Measurements from ENCODE around the gene FMO1. TPM values are rescaled to one million over a fixed set of nuclear protein-coding genes. Genes with fewer than 3 reads are reported as not detected.

The FMO1 gene
- total RNA-seq, 1 experiment from 2014 or later: not detected

- H4K20me1 ChIP-seq (ENCODE audit: insufficient read depth): no peaks in the 10 kb centered on the region
- ATAC-seq: no peak
- H3K4me2 ChIP-seq (ENCODE audit: low read length): no peak overlapping the region
- H2AFZ ChIP-seq (ENCODE audit: low read depth, low read length, poor library complexity, severe bottlenecking): no peak overlapping the region
- peaks cover 7 to 12% of the 10 kb centered on the region in 2 experiments; a peak in 3 of 4 replicates for H3K4me1 ChIP-seq (ENCODE audit: control insufficient read depth in 1 of 2, insufficient read depth in 2 of 2, low read length in 2 of 2)
- H3K27ac ChIP-seq (ENCODE audit: low read depth, low read length): no peak overlapping the region
- no peaks in the 10 kb centered on the region for H3K9me2 ChIP-seq (ENCODE audit: insufficient read depth)
- ChIA-PET CTCF (no interaction called here), RAD21 (ENCODE audit: low non-redundant PET in 1 of 2, low total read pairs in 2 of 2, uncharacterized antibody in 2 of 2, unreplicated experiment in 2 of 2) (no interaction called here), POLR2A (no interaction called here)
- H3K27me3 ChIP-seq (ENCODE audit: insufficient read depth, low read length): no peaks in the 10 kb centered on the region
- DNase-seq (ENCODE audit: low read depth, low spot score): no peak
- no peaks in the 10 kb centered on the region for H3K79me2 ChIP-seq (ENCODE audit: insufficient read depth, low read length)
- no peaks in the 10 kb centered on the region for H3K9me3 ChIP-seq (ENCODE audit: control insufficient read depth in 1 of 2, insufficient read depth in 1 of 2, low read depth in 1 of 2, low read length in 2 of 2)
- BruUV-seq (replicated peaks): no TSS peak
- no peak for TF ChIP-seq EZH2phosphoT487 (IDR thresholded peaks at IDR 0.05; ENCODE audit: borderline replicate concordance)
- H3K36me3 ChIP-seq (ENCODE audit: control insufficient read depth in 1 of 2, insufficient read depth in 2 of 2, low read length in 2 of 2): no peaks in the 10 kb centered on the region
- intact Hi-C loops (cut with micrococcal nuclease): loop anchor here (5.0 kb wide), 2 partner anchors 63 to 97 kb away; partner anchors contain the start of gene FMO1
- H3K9ac ChIP-seq (ENCODE audit: low read length): no peak overlapping the region
- no peak overlapping the region for H3K4me3 ChIP-seq (replicated peaks in 1 of 2; ENCODE audit: low read depth in 1 of 2, low read length in 2 of 2)
Measured at GRCh38 chr1:171310661-171311087, 62.4 kb downstream of the FMO1 start.

- ChIA-PET RAD21 (ENCODE audit: low non-redundant PET in 1 of 2, low total read pairs in 2 of 2, uncharacterized antibody in 2 of 2, unreplicated experiment in 2 of 2) (interaction anchor here in 1 of 2 experiments (2.1 kb wide), 1 partner anchor 67 kb away, joined by 13 read pairs; no protein-coding TSS in a partner anchor), POLR2A (no interaction called here), CTCF (interaction anchor here (2.7 to 2.8 kb wide), 2 partner anchors 231 to 344 kb away, joined by 52 to 97 read pairs; no protein-coding TSS in a partner anchor)
- Histone ChIP-seq H3K9ac (ENCODE audit: low read length) (no peak overlapping the region), H3K4me1 (ENCODE audit: control insufficient read depth in 1 of 2, insufficient read depth in 2 of 2, low read length in 2 of 2) (peaks cover 7 to 12% of the 10 kb centered on the region in 2 experiments; a peak in 3 of 4 replicates), H3K9me2 (ENCODE audit: insufficient read depth) (no peaks in the 10 kb centered on the region), H3K79me2 (ENCODE audit: insufficient read depth, low read length) (no peaks in the 10 kb centered on the region), H3K9me3 (ENCODE audit: control insufficient read depth in 1 of 2, insufficient read depth in 1 of 2, low read depth in 1 of 2, low read length in 2 of 2) (no peaks in the 10 kb centered on the region), H3K4me2 (ENCODE audit: low read length) (no peak overlapping the region), H4K20me1 (ENCODE audit: insufficient read depth) (no peaks in the 10 kb centered on the region), H3K27me3 (ENCODE audit: insufficient read depth, low read length) (no peaks in the 10 kb centered on the region), H2AFZ (ENCODE audit: low read depth, low read length, poor library complexity, severe bottlenecking) (no peak overlapping the region), H3K36me3 (ENCODE audit: control insufficient read depth in 1 of 2, insufficient read depth in 2 of 2, low read length in 2 of 2) (no peaks in the 10 kb centered on the region), H3K4me3 (replicated peaks in 1 of 2; ENCODE audit: low read depth in 1 of 2, low read length in 2 of 2) (no peak overlapping the region), H3K27ac (ENCODE audit: low read depth, low read length) (no peak overlapping the region)
- intact Hi-C loops (cut with micrococcal nuclease): loop anchor here (5.0 kb wide), 2 partner anchors 65 to 95 kb away; partner anchors contain the start of gene FMO1
- no peak for DNase-seq (ENCODE audit: low read depth, low spot score)
- no peak for ATAC-seq
- BruUV-seq (replicated peaks): no TSS peak
- TF ChIP-seq TCF7L2 (IDR thresholded peaks at IDR 0.05; ENCODE audit: borderline replicate concordance, extremely low read depth, insufficient read depth, insufficient read length) (no peak), ATF3 (IDR thresholded peaks at IDR 0.05) (no peak), FOSL1 (IDR thresholded peaks at IDR 0.05; ENCODE audit: low read depth) (no peak), MAX (IDR thresholded peaks at IDR 0.05) (no peak), ZFX (IDR thresholded peaks at IDR 0.05) (no peak), CEBPB (IDR thresholded peaks at IDR 0.05; ENCODE audit: low read depth) (no peak), CBX3 (IDR thresholded peaks at IDR 0.05; ENCODE audit: low read depth) (no peak), POLR2AphosphoS5 (IDR thresholded peaks at IDR 0.05; ENCODE audit: low read depth, low read length) (no peak), REST (IDR thresholded peaks at IDR 0.05; ENCODE audit: low read depth) (no peak), ZNF274 (IDR thresholded peaks at IDR 0.05; ENCODE audit: low read depth, low read length) (no peak), SIN3A (IDR thresholded peaks at IDR 0.05; ENCODE audit: low read depth) (no peak)
- TF ChIP-seq, protein P1, sequence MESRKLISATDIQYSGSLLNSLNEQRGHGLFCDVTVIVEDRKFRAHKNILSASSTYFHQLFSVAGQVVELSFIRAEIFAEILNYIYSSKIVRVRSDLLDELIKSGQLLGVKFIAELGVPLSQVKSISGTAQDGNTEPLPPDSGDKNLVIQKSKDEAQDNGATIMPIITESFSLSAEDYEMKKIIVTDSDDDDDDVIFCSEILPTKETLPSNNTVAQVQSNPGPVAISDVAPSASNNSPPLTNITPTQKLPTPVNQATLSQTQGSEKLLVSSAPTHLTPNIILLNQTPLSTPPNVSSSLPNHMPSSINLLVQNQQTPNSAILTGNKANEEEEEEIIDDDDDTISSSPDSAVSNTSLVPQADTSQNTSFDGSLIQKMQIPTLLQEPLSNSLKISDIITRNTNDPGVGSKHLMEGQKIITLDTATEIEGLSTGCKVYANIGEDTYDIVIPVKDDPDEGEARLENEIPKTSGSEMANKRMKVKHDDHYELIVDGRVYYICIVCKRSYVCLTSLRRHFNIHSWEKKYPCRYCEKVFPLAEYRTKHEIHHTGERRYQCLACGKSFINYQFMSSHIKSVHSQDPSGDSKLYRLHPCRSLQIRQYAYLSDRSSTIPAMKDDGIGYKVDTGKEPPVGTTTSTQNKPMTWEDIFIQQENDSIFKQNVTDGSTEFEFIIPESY (IDR thresholded peaks at IDR 0.05; ENCODE audit: extremely low read depth, insufficient replicate concordance, low read length): no peak
Measured at GRCh38 chr1:171311771-171312558, 63.7 kb downstream of the FMO1 start.

Measured in HCT116 (cell line).